Fibroblast of gingiva (primary cell): ENCODE measurements around the gene CEP68.

Source experiments
- DNase-seq: peaks from one replicate; pipeline ENCODE4 v3.0.0-alpha.2; 2011; ENCODE audit warnings: low read depth

Gene CEP68

GRCh38 chr2:65057054-65057375 is 799 bp downstream of the CEP68 start:
- no peak for DNase-seq

GRCh38 chr2:65057391-65058052 is 1.3 kb downstream of the CEP68 start:
- peak; percentile 39 for DNase-seq

DNA sequence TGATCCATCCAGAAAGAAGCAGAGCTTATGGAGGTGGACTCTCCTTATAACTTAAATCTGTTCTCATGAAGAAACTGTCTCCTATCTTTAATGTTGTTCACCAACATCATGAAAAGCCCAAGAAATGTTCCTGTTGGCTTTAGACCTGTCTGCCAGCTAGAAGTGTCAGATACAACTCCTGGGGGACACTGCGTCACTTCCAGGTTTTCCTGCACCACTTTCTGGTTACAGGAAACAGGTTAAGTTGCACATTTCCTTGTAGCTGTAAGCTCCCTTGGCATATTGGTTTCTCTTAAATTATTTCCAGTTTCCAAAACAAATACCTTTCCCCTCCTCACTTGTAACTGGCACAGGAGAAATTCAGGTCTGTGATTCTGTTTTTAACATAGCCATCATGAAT is 2.9 kb downstream of the CEP68 start:
- DNase-seq: no peak

GRCh38 chr2:65061146-65061909 is 5.1 kb downstream of the CEP68 start:
- no peak for DNase-seq

GRCh38 chr2:65061910-65062339 is 5.7 kb downstream of the CEP68 start:
- no peak for DNase-seq

- peak; percentile 76 for DNase-seq
These were observed 6.9 kb downstream of the CEP68 start for GRCh38 chr2:65062843-65063825.

- peak; percentile 99 for DNase-seq
These were observed 8.7 kb downstream of the CEP68 start for GRCh38 chr2:65064728-65065552.

GRCh38 chr2:65067806-65068553 is 11.8 kb downstream of the CEP68 start:
- no peak for DNase-seq

DNA sequence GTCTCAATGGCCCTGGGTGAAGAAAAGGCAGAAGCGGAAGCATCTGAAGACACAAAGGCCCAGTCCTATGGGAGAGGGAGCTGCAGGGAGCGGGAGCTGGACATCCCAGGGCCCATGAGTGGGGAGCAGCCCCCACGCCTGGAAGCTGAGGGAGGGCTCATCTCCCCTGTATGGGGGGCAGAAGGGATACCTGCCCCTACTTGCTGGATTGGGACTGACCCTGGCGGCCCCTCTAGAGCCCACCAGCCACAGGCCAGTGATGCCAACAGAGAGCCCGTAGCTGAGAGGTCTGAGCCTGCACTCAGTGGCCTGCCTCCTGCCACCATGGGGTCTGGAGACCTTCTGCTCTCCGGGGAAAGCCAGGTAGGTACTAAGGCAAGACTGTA is 13.2 kb downstream of the CEP68 start:
- DNase-seq: no peak

DNA sequence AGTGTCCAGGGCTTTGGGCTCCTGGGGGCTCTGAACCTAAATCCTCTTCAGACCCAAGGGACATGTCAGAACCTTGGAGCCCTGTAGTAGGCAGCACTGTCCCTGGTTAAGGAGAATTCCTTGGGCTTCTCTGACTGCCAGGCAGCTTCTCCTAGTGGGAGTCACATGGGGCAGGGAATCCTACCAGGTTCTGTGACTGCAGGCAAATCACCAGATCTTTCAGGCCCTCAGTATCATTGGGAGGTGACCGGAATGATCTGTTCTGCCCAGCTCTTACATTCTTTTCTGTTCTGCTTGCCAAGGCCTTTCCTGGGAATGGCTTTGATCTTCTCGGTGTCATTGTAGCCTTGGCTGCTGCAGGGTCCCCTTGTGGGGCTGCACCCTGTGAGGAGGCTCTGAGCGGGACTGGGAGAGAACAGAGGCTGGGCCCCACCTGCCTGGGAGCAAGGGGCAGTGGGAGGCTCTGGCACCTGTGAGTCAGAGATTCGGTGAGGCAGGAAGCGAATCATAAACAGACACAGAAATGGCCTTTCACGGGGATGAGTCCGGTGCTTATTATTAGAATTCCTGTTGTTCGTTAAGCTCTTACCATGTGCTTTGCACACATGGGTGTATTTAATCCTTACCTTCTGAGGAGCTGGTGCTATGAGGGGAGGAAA is 14.1 kb downstream of the CEP68 start:
- peak; percentile 30 for DNase-seq

DNA sequence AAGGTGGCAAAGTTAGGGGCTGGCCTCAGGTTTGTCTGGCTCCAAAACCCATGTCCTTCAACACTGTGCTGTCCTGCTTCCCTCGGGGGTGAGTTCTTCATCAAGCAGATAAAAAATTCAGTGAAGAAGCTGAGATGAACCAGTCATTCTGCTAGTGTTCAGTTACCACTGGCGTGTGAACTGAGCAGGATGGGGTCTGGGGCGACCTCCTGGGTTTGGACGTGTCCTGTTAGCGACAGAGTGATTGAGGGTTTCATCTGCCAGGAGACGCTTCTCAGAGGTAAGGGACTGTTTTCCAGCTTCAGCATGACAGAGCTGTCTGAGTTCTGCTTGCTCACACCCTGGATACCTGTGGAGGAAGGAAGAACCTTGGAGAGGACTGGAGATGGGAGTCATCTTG is 14.6 kb downstream of the CEP68 start:
- DNase-seq: no peak

DNA sequence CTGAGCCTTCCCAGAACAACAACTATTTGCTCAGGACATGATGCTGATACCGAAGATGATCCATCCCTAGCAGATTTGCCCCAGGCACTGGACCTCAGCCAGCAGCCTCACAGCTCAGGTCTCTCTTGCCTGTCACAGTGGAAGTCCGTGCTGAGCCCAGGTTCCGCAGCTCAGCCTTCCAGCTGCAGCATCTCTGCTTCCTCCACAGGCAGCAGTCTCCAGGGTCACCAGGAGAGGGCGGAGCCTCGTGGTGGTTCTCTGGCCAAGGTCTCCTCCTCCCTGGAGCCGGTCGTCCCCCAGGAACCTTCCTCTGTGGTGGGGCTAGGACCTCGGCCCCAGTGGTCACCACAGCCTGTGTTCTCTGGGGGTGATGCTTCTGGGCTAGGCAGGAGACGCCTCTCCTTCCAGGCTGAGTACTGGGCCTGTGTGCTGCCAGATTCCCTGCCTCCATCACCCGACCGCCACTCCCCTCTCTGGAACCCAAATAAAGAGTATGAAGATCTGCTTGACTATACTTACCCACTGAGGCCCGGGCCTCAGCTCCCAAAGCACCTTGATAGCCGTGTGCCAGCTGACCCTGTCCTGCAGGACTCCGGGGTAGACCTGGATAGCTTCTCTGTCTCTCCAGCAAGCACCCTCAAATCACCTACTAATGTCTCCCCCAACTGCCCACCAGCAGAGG is 15.4 kb downstream of the CEP68 start:
- DNase-seq: no peak

DNA sequence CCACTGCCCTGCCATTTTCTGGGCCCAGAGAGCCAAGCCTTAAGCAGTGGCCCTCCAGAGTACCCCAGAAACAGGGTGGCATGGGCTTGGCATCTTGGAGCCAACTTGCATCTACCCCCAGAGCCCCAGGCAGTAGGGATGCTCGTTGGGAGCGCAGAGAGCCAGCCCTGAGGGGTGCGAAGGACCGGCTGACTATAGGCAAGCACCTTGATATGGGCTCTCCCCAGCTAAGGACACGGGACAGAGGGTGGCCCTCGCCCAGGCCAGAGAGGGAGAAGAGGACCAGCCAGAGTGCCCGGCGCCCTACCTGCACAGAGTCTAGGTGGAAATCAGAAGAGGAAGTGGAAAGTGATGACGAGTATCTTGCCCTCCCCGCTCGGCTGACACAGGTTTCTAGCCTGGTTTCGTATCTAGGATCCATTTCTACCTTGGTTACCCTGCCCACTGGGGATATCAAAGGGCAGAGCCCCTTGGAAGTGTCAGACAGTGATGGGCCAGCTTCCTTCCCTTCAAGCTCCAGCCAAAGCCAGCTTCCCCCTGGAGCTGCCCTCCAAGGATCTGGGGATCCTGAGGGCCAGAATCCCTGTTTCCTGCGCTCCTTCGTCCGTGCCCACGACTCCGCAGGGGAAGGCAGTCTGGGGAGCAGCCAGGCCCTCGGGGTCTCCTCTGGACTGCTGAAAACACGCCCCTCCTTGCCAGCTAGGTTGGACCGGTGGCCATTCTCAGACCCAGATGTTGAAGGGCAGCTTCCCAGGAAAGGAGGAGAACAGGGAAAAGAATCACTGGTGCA is 16.2 kb downstream of the CEP68 start:
- no peak for DNase-seq

DNA sequence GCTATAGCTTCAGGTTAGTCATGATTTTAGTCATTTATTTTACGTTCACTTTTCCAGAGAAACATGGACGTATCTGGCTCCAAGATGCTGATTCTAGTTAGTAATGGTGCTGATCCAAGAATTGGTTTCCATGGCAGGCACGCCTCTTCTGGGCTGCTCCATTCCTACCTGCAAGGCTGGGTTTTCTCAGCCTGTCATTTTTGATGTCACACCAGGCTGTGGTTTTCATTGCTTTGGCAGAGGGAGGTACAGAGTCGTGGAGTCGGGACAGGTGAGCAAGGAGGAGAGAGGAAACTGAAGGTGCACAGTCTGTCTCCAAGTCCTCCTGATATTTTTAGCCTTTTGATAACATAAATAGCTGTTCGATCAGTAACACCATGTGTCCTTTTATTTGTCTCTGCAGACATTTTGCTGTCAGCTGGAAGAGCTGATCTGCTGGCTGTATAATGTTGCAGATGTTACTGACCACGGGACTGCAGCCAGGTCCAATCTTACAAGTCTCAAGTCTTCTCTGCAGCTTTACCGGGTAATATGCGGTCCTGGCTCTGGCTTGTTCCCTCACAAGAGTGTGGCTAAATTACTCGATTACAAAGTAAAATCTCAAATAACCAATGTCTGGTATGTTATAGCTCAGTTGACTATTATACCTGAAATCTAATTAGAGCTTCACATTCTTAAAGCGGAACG is 17.8 kb downstream of the CEP68 start:
- no peak for DNase-seq

DNA sequence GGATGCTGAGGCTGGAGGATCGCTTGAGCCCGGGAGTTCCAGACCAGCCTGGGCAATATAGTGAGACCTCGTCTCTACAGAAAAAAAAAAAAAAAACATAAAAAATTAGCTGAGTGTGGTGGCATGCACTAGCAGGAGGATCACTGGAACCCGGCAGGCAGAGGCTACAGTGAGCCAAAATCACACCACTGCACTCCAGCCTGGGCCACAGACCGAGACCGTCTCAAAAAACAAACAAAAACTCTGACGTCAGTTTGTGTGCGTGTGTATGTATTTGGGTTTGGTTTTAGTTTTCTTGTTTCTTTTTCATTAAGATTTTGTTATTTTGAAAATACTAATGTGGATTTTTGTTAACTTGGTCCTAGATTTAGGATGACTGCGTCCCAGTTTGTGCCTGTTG is 19.0 kb downstream of the CEP68 start:
- DNase-seq: peak; percentile 47

GRCh38 chr2:65075605-65076344 is 19.6 kb downstream of the CEP68 start:
- no peak for DNase-seq

GRCh38 chr2:65076345-65076710 is 20.1 kb downstream of the CEP68 start:
- peak; percentile 42 for DNase-seq

DNA sequence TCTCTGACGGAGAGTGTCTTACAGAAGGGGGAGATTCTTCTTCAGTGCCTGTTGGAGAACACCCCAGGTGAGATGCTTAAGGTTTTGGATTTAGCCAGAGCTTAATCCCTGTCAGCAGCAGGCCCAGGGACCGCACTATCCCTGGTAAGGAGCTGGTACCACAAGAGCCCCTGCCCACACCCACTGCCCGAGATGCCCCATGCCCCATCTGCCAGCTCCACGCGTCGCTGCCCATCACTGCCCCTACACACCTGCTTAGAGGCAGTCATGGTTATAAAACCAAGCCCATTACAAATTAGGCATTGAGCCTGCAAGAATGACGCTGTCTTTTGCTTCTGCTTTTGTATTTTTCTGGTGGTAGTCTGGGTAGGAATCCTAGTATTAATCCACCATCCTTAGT is 21.7 kb downstream of the CEP68 start:
- DNase-seq: no peak
